ENCODE measurements around the gene URB1.

URB1 gene

GRCh38 chr21:32340863-32341848 lies 51.7 kb downstream of the URB1 start:
- no peak for DNase-seq

- DNase-seq: no peak
These were observed 54.4 kb downstream of the URB1 start for GRCh38 chr21:32338209-32338921.

DNA sequence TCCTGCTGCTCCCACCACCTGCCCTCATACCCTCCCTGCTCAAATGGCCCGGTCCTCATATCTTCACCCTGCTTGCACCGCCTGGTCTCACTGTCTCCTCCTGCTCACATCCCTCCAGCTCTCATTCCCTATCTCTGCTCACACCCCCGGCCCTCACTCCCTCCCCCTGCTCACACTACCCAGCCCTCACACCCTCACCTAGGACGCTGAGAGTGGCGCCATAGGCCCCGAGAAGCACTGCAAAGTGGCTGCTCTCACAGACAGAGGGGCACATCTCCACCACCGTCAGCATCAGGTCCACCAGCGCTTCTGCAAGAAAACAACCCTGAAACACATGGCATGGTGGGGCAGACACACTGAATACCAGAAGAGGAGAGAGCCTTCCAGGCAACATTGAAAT lies 55.6 kb downstream of the URB1 start:
- DNase-seq: no peak

DNA sequence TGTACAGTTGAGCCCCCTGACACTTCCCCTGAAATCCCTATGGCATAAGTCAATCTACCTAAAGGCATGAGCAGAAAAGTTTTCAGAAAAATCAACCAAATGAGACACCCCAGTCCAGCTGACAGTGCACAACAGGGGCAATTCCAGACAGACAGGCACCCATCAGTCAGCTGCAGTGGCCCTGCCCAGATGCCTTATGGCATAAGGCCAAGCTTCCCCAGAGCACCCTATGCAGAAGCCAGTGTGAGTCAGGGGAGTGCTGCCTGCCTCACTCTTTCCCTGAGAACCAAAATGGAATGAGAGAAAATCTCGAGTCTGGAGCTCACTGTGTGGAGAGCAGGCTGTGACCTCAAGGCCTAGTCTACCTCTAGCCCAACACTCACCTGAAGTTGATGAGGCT lies 56.1 kb downstream of the URB1 start:
- no peak for DNase-seq

GRCh38 chr21:32335601-32336575 lies 56.9 kb downstream of the URB1 start:
- no peak for DNase-seq

GRCh38 chr21:32334980-32335531 lies 57.8 kb downstream of the URB1 start:
- DNase-seq: no peak

DNA sequence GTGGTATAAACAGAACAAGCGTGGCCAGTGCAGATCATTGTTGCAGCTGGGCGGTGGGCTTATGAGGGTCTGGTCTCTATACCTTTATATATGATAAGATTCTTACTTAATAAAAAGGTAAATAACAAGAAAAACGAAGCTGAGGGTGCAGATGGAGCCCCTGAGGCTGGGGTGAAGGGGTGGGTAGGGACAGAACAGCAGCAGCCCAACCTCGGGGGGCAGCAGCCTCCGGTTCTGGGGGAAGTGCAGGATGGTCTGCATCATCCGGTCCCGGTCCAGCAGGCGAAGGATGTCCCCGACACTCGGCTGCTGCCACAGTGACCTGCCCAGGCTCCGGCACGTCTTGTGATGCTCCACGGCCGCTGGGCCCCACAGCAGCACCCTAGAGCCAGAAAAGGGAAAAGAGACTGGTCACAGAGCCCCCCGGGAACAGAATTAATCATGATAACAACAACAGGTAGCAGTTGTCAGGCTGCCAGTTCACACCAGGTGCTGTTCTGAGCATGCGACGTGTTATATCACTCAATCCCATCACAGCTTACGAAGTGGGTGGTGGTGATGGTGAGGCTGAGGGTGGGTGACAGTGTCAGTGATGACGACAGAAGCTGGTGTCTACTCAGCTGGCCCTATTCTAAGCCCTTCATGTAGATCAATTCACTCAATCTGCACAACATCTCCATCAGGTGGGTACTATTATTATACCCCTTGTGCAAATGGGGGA lies 58.7 kb downstream of the URB1 start:
- no peak for DNase-seq

GRCh38 chr21:32332463-32332951 lies 60.3 kb downstream of the URB1 start:
- no peak for DNase-seq

DNA sequence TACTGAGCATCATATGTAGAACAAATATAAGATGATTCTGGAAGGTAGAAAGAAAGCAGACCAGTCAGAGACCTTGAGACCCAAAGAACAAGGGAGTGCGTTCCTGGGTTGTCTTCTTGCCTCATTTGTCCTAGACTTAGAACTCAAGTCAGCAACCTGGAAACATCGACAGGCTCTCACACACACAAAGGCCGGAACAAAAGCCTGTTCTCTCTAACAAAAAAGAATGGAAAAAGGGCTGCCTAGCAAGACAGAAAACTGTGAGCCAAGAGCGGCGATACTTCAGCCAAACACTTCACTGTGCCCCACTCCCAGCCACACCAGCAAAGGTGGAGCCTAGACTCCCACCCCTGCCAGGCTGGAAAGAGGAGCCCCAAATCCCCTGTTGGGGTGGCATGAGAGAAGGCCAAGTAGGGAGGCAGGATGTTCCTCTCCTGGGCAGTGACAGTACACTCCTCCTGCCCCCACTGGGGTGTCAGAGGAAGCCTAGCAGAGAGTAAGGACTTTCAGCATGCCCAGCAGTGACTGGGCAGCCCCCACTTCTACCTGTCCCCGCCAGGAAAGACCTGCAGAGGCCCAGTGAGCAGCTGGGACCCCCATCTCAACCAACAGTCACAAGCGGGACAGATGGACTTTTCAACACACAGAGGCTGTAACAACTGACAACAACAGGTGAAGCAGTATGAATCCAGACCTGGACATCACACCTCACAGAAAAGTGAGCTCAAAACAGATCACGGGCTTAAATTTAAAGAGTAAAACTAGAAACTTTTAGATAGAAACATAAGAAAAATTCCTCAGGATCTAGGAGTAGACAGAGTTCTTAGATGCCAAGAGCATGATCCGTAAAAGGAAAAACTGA lies 61.1 kb downstream of the URB1 start:
- no peak for DNase-seq

GRCh38 chr21:32330784-32331311 lies 62.0 kb downstream of the URB1 start:
- no peak for DNase-seq

DNA sequence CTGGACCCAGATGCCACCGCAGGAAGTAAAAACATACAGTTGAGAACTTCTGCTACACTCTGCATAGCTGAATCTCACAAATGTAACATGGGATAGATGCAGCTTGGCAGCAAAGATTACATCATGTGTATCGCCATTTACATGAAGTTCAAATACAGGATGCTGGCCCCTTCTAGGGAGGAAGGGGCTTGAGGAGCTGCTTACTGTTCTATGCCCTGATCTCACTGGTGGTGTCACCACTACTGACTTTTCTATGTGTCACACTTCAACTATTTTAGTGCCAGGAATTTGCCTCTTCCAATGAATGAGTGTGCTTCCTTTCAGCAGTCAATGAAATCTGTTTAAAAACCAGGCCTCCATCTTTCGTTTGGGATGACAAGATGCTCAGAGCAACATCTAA lies 63.0 kb downstream of the URB1 start:
- DNase-seq: no peak

DNA sequence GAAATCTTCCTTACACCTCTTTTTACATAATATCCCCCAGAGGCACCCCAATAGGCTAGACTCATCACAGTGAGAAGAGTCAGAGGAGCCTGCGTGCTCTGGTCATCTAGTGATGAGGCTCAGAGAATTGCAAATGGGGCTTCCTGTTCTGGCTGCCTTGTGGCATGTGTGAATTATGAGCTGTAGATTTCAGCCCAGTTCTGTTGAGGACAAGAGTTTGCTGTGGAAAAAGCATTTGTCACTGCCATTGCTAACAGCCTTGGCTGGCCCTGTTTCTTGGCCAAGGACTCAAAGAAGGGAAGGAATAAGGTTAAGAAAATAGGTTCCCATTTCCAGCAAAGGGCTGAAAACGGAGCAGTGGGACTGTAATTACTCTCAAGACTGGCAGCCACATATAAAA lies 63.5 kb downstream of the URB1 start:
- no peak for DNase-seq

DNA sequence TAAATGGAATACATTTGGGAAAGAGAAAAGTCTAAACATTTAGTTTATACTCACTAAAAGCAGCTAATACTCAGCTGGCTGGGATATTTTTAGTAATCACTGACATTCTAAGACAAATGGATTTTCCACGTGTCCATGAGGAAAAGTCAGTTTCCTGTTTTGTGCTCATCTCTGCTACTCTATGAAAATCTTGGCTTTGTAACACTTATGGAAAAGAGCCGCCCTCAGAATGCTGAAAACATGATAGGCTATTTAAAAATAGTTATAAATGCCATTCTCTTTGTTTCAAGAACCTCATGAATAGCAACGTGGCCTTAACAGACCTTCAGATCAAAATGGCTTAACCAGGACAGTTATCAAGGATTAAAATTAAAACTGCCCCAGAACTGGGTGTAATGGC lies 64.2 kb downstream of the URB1 start:
- no peak for DNase-seq

- DNase-seq: no peak
These were observed 67.1 kb downstream of the URB1 start for GRCh38 chr21:32325706-32326105.

DNA sequence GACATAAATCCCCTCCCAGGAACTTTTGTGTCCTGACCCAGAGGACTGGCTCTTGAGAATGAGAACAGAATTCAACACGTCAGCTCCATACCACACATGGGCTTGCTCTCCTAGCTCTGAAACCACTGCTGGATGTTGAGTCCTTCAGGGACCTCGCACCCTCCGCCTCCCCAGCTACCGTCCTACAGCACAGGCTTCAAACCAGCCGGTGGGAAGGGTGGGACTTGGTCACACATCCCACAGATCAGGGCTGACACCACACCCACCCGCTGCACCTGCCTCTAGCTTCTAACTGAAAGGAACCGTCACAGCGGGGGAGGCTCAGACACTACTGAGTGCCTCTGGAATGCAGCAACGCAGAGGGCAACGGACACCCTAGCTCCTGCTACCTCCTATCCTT lies 70.1 kb downstream of the URB1 start:
- no peak for DNase-seq

GRCh38 chr21:32322103-32322502 lies 70.7 kb downstream of the URB1 start:
- no peak for DNase-seq

- no peak for DNase-seq
These were observed 71.3 kb downstream of the URB1 start for GRCh38 chr21:32321480-32321879.

DNA sequence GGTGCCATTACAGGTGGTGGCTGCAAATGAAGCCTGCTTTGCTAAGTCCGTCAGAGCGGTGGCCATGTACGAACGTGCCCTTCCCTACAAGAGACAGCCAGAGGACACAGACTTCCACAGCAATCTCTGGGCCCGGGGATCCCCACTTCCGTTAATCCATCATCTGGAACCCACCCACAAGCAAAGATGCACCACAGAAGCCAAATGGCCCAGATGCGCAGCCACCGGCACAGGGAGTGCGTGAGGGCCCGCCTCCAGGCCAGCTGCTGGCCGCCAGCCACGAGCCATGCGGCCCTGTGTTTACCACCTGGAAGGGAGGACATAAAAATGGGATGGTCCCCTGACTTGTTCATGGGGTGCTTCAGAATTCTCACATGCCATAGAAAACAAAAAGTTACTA lies 72.1 kb downstream of the URB1 start:
- no peak for DNase-seq

DNA sequence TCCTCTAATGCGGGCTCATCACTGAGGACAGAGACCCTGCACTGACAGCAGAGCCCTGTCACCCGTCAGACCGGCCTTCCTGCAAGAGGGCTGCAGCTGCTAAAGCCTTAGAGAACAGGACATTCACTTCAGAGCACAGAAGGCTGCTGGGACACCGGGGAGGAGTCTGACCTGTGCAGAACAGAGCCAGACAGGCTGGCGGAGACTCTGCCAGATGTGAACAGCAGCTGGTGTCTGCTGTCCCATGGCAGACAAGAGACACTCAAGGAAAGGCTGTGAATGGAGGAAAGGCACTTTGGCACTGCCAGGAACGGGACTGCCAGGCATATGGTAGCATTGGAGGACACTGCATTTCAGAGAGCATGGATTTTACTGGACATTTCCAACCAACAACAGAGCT lies 72.8 kb downstream of the URB1 start:
- no peak for DNase-seq

GRCh38 chr21:32319012-32319411 lies 73.8 kb downstream of the URB1 start:
- no peak for DNase-seq

Data from suppressor macrophage treated with lipopolysaccharide for 1 hour (primary cell).